GM23248 (cell line): Measurements from ENCODE around the gene ANO10. TPM values are rescaled to one million over a fixed set of nuclear protein-coding genes. Genes with fewer than 3 reads are reported as not detected.
"Not testable (repeated sequence)": the region's sequence is repeated elsewhere in the genome, so short reads cannot be mapped to it uniquely, and the experiment has no call there.

Experiments used
- DNase-seq: peaks from one replicate; pipeline ENCODE4 v3.0.0-alpha.2; 2015
- H2AFZ ChIP-seq: fragments of 200-600 bp; sonication (generic); 2 replicates; pipeline ENCODE4 v1.6.1; 2016; ENCODE audit warnings: antibody characterized with exemption
- H3F3A ChIP-seq: fragments of 200-600 bp; sonication (generic); 2 replicates; pipeline ENCODE4 v1.6.1; 2016; ENCODE audit warnings: mild to moderate bottlenecking, antibody characterized with exemption, mixed run types; ENCODE audit not compliant: insufficient read depth
- H3K27ac ChIP-seq: fragments of 200-600 bp; sonication (generic); 2 replicates; pipeline ENCODE4 v1.5.1; 2016; ENCODE audit warnings: mild to moderate bottlenecking
- H3K27me3 ChIP-seq: fragments of 200-600 bp; sonication (generic); replicated peaks from 2 replicates; pipeline ENCODE4 v1.6.1; 2016; ENCODE audit warnings: mild to moderate bottlenecking; ENCODE audit not compliant: insufficient read depth
- H3K36me3 ChIP-seq: fragments of 200-600 bp; sonication (generic); 2 replicates; pipeline ENCODE4 v1.6.1; 2016; ENCODE audit warnings: low read depth, mild to moderate bottlenecking
- H3K4me1 ChIP-seq: fragments of 200-600 bp; sonication (generic); 2 replicates; pipeline ENCODE4 v1.6.1; 2016; ENCODE audit warnings: mild to moderate bottlenecking; ENCODE audit not compliant: insufficient read depth
- H3K4me2 ChIP-seq: fragments of 200-600 bp; sonication (generic); one replicate; pipeline ENCODE4 v1.6.1; 2016; ENCODE audit warnings: mild to moderate bottlenecking; ENCODE audit not compliant: unreplicated experiment
- H3K4me3 ChIP-seq: fragments of 200-600 bp; sonication (generic); 2 replicates; pipeline ENCODE4 v1.5.1; 2016; ENCODE audit warnings: mild to moderate bottlenecking
- H3K79me2 ChIP-seq: fragments of 200-600 bp; sonication (generic); 2 replicates; pipeline ENCODE4 v1.6.1; 2016; ENCODE audit warnings: mild to moderate bottlenecking; ENCODE audit not compliant: insufficient read depth
- H3K9ac ChIP-seq: fragments of 200-600 bp; sonication (generic); 2 replicates; pipeline ENCODE4 v1.6.1; 2016; ENCODE audit warnings: mild to moderate bottlenecking
- H3K9me2 ChIP-seq: fragments of 200-600 bp; sonication (generic); 2 replicates; pipeline ENCODE4 v1.6.1; 2016; ENCODE audit warnings: mixed run types, mild to moderate bottlenecking, moderate library complexity; ENCODE audit not compliant: insufficient read depth
- H3K9me3 ChIP-seq: fragments of 200-600 bp; sonication (generic); one replicate; pipeline ENCODE4 v1.6.1; 2017; ENCODE audit warnings: low read depth
- H4K20me1 ChIP-seq: fragments of 200-600 bp; sonication (generic); 2 replicates; pipeline ENCODE4 v1.6.0; 2016; ENCODE audit not compliant: insufficient read depth
- EZH2 ChIP-seq: fragments of 200-600 bp; sonication (generic); IDR thresholded peaks from 2 replicates; pipeline ENCODE4 v1.6.1; 2018; ENCODE audit warnings: antibody characterized with exemption, mild to moderate bottlenecking; ENCODE audit not compliant: insufficient read depth, poor library complexity, severe bottlenecking
- EZH2phosphoT487 ChIP-seq: fragments of 200-600 bp; sonication (generic); IDR thresholded peaks from 2 replicates; pipeline ENCODE4 v1.6.1; 2018; ENCODE audit warnings: antibody characterized with exemption, moderate library complexity, mild to moderate bottlenecking, low read depth; ENCODE audit not compliant: insufficient read depth
- WGBS, 2 experiments: methylation state at CpG; one replicate each; pipeline ENCODE4 v1.1.6; 2015 to 2017; ENCODE audit warnings: low lambda C conversion rate in 2 of 2, low coverage in 1 of 2; ENCODE audit errors: missing lambda C conversion rate in 2 of 2; 5-methylcytosine and 5-hydroxymethylcytosine counted together
- in situ Hi-C: fragments of 300-500 bp; cut with MboI; formaldehyde crosslinking; loops from 2 replicates; pipeline ENCODE4 v1.15.0; 2020
- polyA plus RNA-seq: library from polyadenylated mRNA; unstranded; fragments of >200 nt; fragmentation: Nextera tagmentation; extraction: Ambion mirVana; gene quantifications from 2 replicates; pipeline ENCODE4 v1.2.1, GENCODE V29; 2016
- total RNA-seq: library from RNA; depleted of rRNA; stranded (reverse); fragments of >200 nt; shearing (Covaris generic); gene quantifications from 2 replicates; pipeline ENCODE4 v1.2.3, GENCODE V29; 2014

The ANO10 gene
- total and polyA plus RNA-seq, 2 experiments from 2014 or later: 51.1 to 73.2 TPM

DNA sequence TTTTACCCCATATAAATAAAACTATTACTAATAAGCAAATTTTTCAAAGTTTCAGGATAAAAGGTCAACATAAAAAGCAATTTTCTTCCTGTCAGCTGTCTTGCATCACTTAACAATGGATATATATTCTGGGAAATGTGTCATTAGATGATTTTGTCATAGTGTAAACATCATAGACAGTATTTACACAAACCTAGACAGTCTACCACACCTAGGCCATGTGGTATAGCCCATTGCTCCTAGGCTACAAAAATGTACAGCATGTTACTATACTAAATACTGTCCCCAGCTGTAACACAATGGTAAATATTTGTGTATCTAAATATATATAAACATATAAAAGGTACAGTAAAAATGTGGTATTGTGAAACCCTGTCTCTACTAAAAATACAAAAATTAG lies 156.7 kb downstream of the ANO10 start:
- Histone ChIP-seq H3K27me3 (no peaks in the 10 kb centered on the region), H3F3A (no peaks in the 10 kb centered on the region), H3K4me3 (no peak overlapping the region), H4K20me1 (no peaks in the 10 kb centered on the region), H2AFZ (no peak overlapping the region), H3K27ac (no peak overlapping the region), H3K4me2 (no peak overlapping the region), H3K9ac (no peak overlapping the region), H3K36me3 (no peaks in the 10 kb centered on the region), H3K4me1 (no peaks in the 10 kb centered on the region), H3K79me2 (no peaks in the 10 kb centered on the region), H3K9me2 (no peaks in the 10 kb centered on the region), H3K9me3 (no peaks in the 10 kb centered on the region)
- TF ChIP-seq EZH2phosphoT487 (no peak), EZH2 (no peak)
- DNase-seq: no peak
- in situ Hi-C loops: no loop called here

DNA sequence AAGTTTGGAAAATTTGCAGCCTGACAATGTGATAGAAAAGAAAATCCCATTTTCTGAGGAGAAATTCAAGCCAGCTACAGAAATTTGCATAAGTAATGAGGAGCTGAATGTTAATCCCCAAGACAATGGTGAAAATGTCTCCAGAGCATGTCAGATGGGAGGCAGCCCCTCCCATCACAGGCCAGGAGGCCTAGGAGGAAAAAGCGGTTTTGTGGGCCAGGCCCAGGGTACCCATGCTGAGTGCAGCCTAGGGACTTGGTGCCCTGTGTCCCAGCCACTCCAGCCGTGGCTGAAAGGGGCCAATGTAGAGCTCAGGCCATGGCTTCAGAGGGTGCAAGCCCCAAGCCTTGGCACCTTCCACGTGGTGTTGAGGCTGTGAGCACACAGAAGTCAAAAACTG lies 159.2 kb downstream of the ANO10 start:
- 92 to 94% methylated on average over 3 of the region's 3 CpGs for WGBS, 2 experiments
- H3K27ac ChIP-seq, in situ Hi-C loops, H3F3A ChIP-seq, H4K20me1 ChIP-seq, DNase-seq, H3K36me3 ChIP-seq, H3K4me2 ChIP-seq, H3K4me1 ChIP-seq, H3K79me2 ChIP-seq, H3K9ac ChIP-seq, H3K9me3 ChIP-seq, H3K4me3 ChIP-seq, H3K27me3 ChIP-seq, H2AFZ ChIP-seq, H3K9me2 ChIP-seq: not testable (repeated sequence)

DNA sequence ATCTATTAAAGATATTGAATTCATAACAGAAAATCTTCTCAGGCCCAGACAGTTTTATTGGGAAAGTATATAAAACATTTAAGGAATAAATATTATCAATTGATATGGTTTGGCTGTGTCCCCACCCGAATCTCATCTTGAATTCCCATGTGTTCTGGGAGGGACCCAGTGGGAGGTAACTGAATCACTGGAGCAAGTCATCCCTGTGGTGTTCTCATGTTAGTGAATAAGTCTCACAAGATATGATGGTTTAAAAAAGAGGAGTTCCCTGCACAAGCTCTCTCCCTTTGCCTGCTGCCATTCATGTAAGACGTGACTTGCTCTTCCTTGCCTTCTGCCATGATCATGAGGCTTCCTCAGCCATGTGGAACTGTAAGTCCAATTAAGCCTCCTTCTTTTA lies 160.5 kb downstream of the ANO10 start:
- Histone ChIP-seq H3K4me2 (no peak overlapping the region), H4K20me1 (no peaks in the 10 kb centered on the region), H3K9ac (no peak overlapping the region), H3K36me3 (no peaks in the 10 kb centered on the region), H3K4me3 (no peak overlapping the region), H3K79me2 (no peaks in the 10 kb centered on the region), H3K9me3 (no peaks in the 10 kb centered on the region), H3K4me1 (no peaks in the 10 kb centered on the region), H2AFZ (no peak overlapping the region), H3K27me3 (no peaks in the 10 kb centered on the region), H3F3A (no peaks in the 10 kb centered on the region), H3K27ac (no peak overlapping the region), H3K9me2 (no peaks in the 10 kb centered on the region)
- peak; percentile 10 for DNase-seq
- in situ Hi-C loops: no loop called here
- TF ChIP-seq EZH2phosphoT487 (no peak), EZH2 (no peak)
- 97% methylated on average over 2 of the region's 2 CpGs for WGBS, 2 experiments

DNA sequence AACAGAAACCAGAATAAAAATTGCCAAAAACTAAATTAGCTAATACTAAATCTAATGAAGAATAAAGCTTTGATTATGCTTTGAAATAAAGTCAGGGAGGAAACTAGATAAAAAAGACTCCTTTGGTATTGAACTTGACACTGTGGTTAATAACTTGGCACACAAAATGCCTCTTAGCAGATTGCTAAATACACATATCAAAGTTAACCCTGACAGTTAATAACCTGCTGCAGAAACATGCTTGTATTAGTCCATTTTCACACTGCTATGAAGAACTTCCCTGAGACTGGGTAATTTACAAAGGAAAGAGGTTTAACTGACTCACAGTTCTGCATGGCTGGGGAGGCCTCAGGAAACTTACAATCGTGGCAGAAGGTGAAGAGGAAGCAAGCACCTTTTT lies 164.8 kb downstream of the ANO10 start:
- WGBS, 2 experiments: 89 to 90% methylated on average over 1 of the region's 1 CpG
- in situ Hi-C loops, DNase-seq: not testable (repeated sequence)

DNA sequence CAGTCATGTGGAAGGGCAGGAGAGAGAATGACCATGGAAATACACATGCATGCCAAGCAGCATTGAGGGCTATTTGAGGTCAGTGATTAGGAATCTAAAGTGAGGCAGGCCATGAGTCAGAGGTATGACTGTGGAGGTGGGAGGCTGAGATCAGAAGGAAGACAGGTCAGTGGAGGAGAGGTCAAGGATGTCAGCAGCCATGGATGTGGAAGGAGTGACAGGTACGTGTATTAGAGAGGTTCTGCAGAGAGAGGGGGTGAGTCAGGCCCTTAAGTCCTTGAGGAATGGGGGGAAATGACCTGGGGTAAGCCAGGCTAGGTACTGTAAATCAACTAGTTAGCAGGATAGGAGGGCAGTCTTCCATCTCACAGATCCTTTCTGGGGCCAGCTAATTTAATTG lies 166.6 kb downstream of the ANO10 start:
- Histone ChIP-seq H3K9ac (no peak overlapping the region), H3K27me3 (no peaks in the 10 kb centered on the region), H3K36me3 (no peaks in the 10 kb centered on the region), H3K4me1 (peaks cover 10% of the 10 kb centered on the region), H3F3A (no peaks in the 10 kb centered on the region), H3K9me2 (no peaks in the 10 kb centered on the region), H3K27ac (no peak overlapping the region), H3K9me3 (no peaks in the 10 kb centered on the region), H3K4me2 (no peak overlapping the region), H2AFZ (no peak overlapping the region), H3K4me3 (no peak overlapping the region), H4K20me1 (no peaks in the 10 kb centered on the region), H3K79me2 (no peaks in the 10 kb centered on the region)
- WGBS, 2 experiments: 11 to 17% methylated on average over 1 of the region's 1 CpG
- in situ Hi-C loops: no loop called here
- TF ChIP-seq EZH2: no peak
- no peak for TF ChIP-seq EZH2phosphoT487
- DNase-seq: peak; percentile 70

More for the DNA sequence above, 164.8 kb downstream of the ANO10 start:
- H3K9ac ChIP-seq, H3K36me3 ChIP-seq, H3K79me2 ChIP-seq, H3F3A ChIP-seq, H3K4me2 ChIP-seq, H3K27ac ChIP-seq, H2AFZ ChIP-seq, H3K9me2 ChIP-seq, H3K4me3 ChIP-seq, H3K27me3 ChIP-seq, H4K20me1 ChIP-seq, H3K9me3 ChIP-seq: not testable (repeated sequence)
- peaks cover 10% of the 10 kb centered on the region for H3K4me1 ChIP-seq
